GM12891 (cell line): ENCODE results near the gene EFCAB11.

ENCODE experiments used
- PAX5 ChIP-seq: IDR thresholded peaks from 2 replicates; pipeline ENCODE4 v1.6.1; 2011; ENCODE audit warnings: low read length, moderate library complexity, mild to moderate bottlenecking; ENCODE audit not compliant: insufficient read depth, severe bottlenecking
- POLR2A ChIP-seq: IDR thresholded peaks from 2 replicates; pipeline ENCODE4 v1.6.1; 2011; ENCODE audit warnings: low read depth, low read length, control low read depth
- POLR2AphosphoS5 ChIP-seq: IDR thresholded peaks from 2 replicates; pipeline ENCODE4 v1.6.1; 2011; ENCODE audit warnings: low read depth, low read length, control low read depth
- SPI1 ChIP-seq: IDR thresholded peaks from 2 replicates; pipeline ENCODE4 v1.6.1; 2011; ENCODE audit warnings: low read depth, low read length, control low read depth
- TAF1 ChIP-seq: IDR thresholded peaks from 2 replicates; pipeline ENCODE4 v1.6.1; 2011; ENCODE audit warnings: low read depth, low read length, control low read depth

GRCh38 chr14:89813617-89814031 is 140.9 kb downstream of the EFCAB11 start:
- no peak for TF ChIP-seq POLR2A
- no peak for TF ChIP-seq TAF1
- TF ChIP-seq SPI1 = no peak
- no peak for TF ChIP-seq POLR2AphosphoS5
- TF ChIP-seq PAX5 = no peak
